Measurements from ENCODE around the gene CHP2.
"Not testable (repeated sequence)": the region's sequence is repeated elsewhere in the genome, so short reads cannot be mapped to it uniquely, and the experiment has no call there.

CHP2 gene

GRCh38 chr16:23748630-23749029 is 6.2 kb upstream of the CHP2 start:
- DNase-seq, result no peak

GRCh38 chr16:23751053-23751452 is 3.8 kb upstream of the CHP2 start:
- not testable (repeated sequence) for DNase-seq

GRCh38 chr16:23753908-23754593 is 775 bp upstream of the CHP2 start:
- no peak for DNase-seq

- no peak for DNase-seq
These were observed 621 bp downstream of the CHP2 start for GRCh38 chr16:23755484-23755809.

- DNase-seq, result no peak
These were observed 2.3 kb downstream of the CHP2 start for GRCh38 chr16:23757116-23757515.

GRCh38 chr16:23757937-23758619 is 3.3 kb downstream of the CHP2 start:
- DNase-seq, result no peak

GRCh38 chr16:23765933-23766332 is 11.1 kb downstream of the CHP2 start:
- DNase-seq, result no peak

- no peak for DNase-seq
These were observed 13.8 kb downstream of the CHP2 start for GRCh38 chr16:23768581-23768980.

GRCh38 chr16:23771027-23771426 is 16.2 kb downstream of the CHP2 start:
- no peak for DNase-seq

GRCh38 chr16:23771642-23772041 is 16.8 kb downstream of the CHP2 start:
- DNase-seq, result no peak

- DNase-seq, result no peak
These were observed 18.5 kb downstream of the CHP2 start for GRCh38 chr16:23773339-23773738.

- DNase-seq, result no peak
These were observed 26.4 kb downstream of the CHP2 start for GRCh38 chr16:23781176-23781575.

- DNase-seq, result no peak
These were observed 30.1 kb downstream of the CHP2 start for GRCh38 chr16:23784811-23785447.

GRCh38 chr16:23785842-23786241 is 31.0 kb downstream of the CHP2 start:
- no peak for DNase-seq

GRCh38 chr16:23786964-23787561 is 32.2 kb downstream of the CHP2 start:
- no peak for DNase-seq

- DNase-seq, result peak; percentile 31 to 33
These were observed 33.9 kb downstream of the CHP2 start for GRCh38 chr16:23788685-23789084.

- no peak for DNase-seq
These were observed 40.6 kb downstream of the CHP2 start for GRCh38 chr16:23795378-23795777.

- DNase-seq, result no peak
These were observed 42.1 kb downstream of the CHP2 start for GRCh38 chr16:23796941-23797340.

- DNase-seq, result peak; percentile 17 to 60
These were observed 46.6 kb downstream of the CHP2 start for GRCh38 chr16:23801378-23801777.

- DNase-seq, result peak; percentile 13 to 23
These were observed 48.0 kb downstream of the CHP2 start for GRCh38 chr16:23802776-23803175.

- peak; percentile 36 to 58 for DNase-seq
These were observed 48.8 kb downstream of the CHP2 start for GRCh38 chr16:23803591-23804123.

- peak; percentile 19 to 30 for DNase-seq
These were observed 52.2 kb downstream of the CHP2 start for GRCh38 chr16:23807028-23807427.
